Spleen (tissue), 11 donors: ENCODE data around the gene LRRC3. TPM values are rescaled to one million over a fixed set of nuclear protein-coding genes. Genes with fewer than 3 reads are reported as not detected.

ENCODE experiments used
- DNase-seq: peaks from one replicate; pipeline ENCODE4 v3.0.0-alpha.2; 2020
- H3K27ac ChIP-seq, 8 donors: fragments of 200-600 bp; sonication (generic) in 7 of 8; 1 replicate in 4 of 8; 2 replicates in 4 of 8; pipeline versions ENCODE4 v1.5.0 to v1.8.0; 2016 to 2021; ENCODE audit warnings: inconsistent platforms in 4 of 8, mild to moderate bottlenecking in 4 of 8, moderate library complexity in 1 of 8
- H3K27me3 ChIP-seq, 7 donors: fragments of 200-600 bp; sonication (generic) in 6 of 7; replicated peaks in 1 of 7; 1 replicate in 4 of 7; 2 replicates in 3 of 7; pipeline versions ENCODE4 v1.5.0 to v1.8.0; 2016 to 2021; ENCODE audit warnings: inconsistent platforms in 3 of 7, mild to moderate bottlenecking in 1 of 7
- H3K36me3 ChIP-seq, 6 donors: fragments of 200-600 bp; sonication (generic) in 5 of 6; 1 replicate in 4 of 6; 2 replicates in 2 of 6; pipeline versions ENCODE4 v1.5.0 to v1.8.0; 2016 to 2021; ENCODE audit warnings: inconsistent platforms in 2 of 6
- H3K4me1 ChIP-seq, 6 donors: fragments of 200-600 bp; sonication (generic) in 5 of 6; 1 replicate in 3 of 6; 2 replicates in 3 of 6; pipeline versions ENCODE4 v1.5.0 to v1.8.0; 2016 to 2021; ENCODE audit warnings: inconsistent platforms in 3 of 6
- H3K4me3 ChIP-seq, 8 donors: fragments of 200-600 bp; sonication (generic) in 7 of 8; 1 replicate in 4 of 8; 2 replicates in 4 of 8; pipeline versions ENCODE4 v1.5.0 to v1.8.0; 2016 to 2021; ENCODE audit warnings: inconsistent platforms in 4 of 8, mild to moderate bottlenecking in 4 of 8, moderate library complexity in 2 of 8
- H3K9me3 ChIP-seq, 8 donors: fragments of 200-600 bp; sonication (generic) in 7 of 8; 1 replicate in 4 of 8; 2 replicates in 4 of 8; pipeline versions ENCODE4 v1.5.0 to v1.8.0; 2016 to 2021; ENCODE audit warnings: inconsistent platforms in 4 of 8
- CTCF ChIP-seq, 11 experiments: fragments of 200-600 bp in 7 of 11; fragments of 450-650 bp in 4 of 11; sonication (generic) in 4 of 11; IDR thresholded peaks in 8 of 11; conservative IDR thresholded peaks in 3 of 11; 1 replicate in 7 of 11; 2 replicates in 4 of 11; pipeline versions ENCODE4 v1.4.0 to v1.8.0; 2016 to 2021; ENCODE audit warnings: antibody characterized with exemption in 11 of 11, inconsistent platforms in 4 of 11, mild to moderate bottlenecking in 1 of 11
- POLR2A ChIP-seq, 3 donors: fragments of 450-650 bp; IDR thresholded peaks; one replicate each; pipeline ENCODE4 v1.5.1; 2017; ENCODE audit warnings: antibody characterized with exemption in 3 of 3, mild to moderate bottlenecking in 1 of 3
- POLR2AphosphoS5 ChIP-seq, 3 donors: sonication (generic); formaldehyde crosslinking; IDR thresholded peaks; one replicate each; pipeline ENCODE4 v1.5.1; 2017; ENCODE audit warnings: antibody characterized with exemption in 3 of 3
- WGBS, 5 donors: extraction: QIAGEN DNeasy Blood & Tissue Kit in 3 of 5; methylation state at CpG; one replicate each; pipeline versions ENCODE4 v1.1.5 to v1.1.7; 2013 to 2018; 5-methylcytosine and 5-hydroxymethylcytosine counted together
- intact Hi-C: fragments of 100-400 bp; cut with DNase I; formaldehyde crosslinking; loops from one replicate; pipeline ENCODE4 v1.15.0; 2023; ENCODE audit warnings: low total_unique reads
- polyA plus RNA-seq, 3 donors: library from polyadenylated mRNA; stranded (reverse); fragments of 200-250 nt; gene quantifications; one replicate each; pipeline ENCODE4 v1.2.1, GENCODE V29; 2013
- total RNA-seq, 7 donors: library from RNA; depleted of rRNA in 3 of 7; stranded (reverse); fragments of >200 nt in 3 of 7; fragmentation: NEBNext Ultra II Directional in 4 of 7; extraction: Animal tissue kit (Norgen Biotek cat#: 25700) in 4 of 7; gene quantifications; one replicate each; pipeline versions ENCODE4 v1.1.0 to v1.2.1, GENCODE V29; 2016 to 2021
- donor health status: healthy with polysubstance abuse.
- donor health status: DM: no; HTN: no; CAD: no; lungs with moderate emphysema.
- donor health status: DM: no; HTN: no; CAD: no.
- donor health status: Bipolar disorder and iron deficiency.
- donor health status: healthy.
- donor health status: DM: no; HTN: no; CAD: no.
- donor health status: DM: yes; HTN: yes; CAD: no.

LRRC3 gene
- total and polyA plus RNA-seq, 10 donors: 0.24 to 4.9 (median 2.5) TPM

DNA sequence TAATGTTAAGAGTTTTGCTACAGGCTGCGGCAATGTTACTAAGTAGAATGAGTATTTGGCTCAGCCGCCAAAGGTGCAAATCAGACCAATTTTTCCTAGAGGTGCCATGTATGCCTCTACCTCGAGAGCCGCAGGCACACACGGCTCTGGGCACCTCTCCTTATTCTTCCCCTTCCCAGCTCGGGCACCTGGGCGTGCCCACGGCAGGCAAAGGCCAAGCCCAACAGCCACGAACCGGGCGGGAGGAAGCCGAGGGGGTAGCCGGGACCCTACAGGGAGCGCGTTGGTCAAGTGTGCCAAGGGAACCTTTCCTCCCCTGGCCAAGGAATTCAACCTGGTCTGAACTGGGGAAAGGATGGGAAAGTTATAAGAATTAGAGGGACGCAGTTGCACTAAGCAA, 31.0 kb downstream of the LRRC3 start:
- 72 to 85% (median 81%) methylated on average over 14 to 16 of the region's 16 CpGs for WGBS, 5 donors
- intact Hi-C loops: no loop called here
- DNase-seq: peak; percentile 68
- peaks cover 0 to 8% (median 5%) of the 10 kb centered on the region in 8 donors for H3K9me3 ChIP-seq
- H3K36me3 ChIP-seq: no peaks in the 10 kb centered on the region
- no peak overlapping the region for H3K27ac ChIP-seq
- H3K4me3 ChIP-seq: peak overlapping the region in 3 of 8 donors; percentile 13 to 54 (median 48)
- H3K4me1 ChIP-seq: no peaks in the 10 kb centered on the region
- TF ChIP-seq POLR2AphosphoS5 (IDR thresholded peaks at IDR 0.05) (no peak), CTCF (IDR thresholded peaks at IDR 0.05 in 8 of 11, conservative IDR thresholded peaks at IDR 0.05 in 3 of 11) (no peak), POLR2A (IDR thresholded peaks at IDR 0.05) (no peak)
- H3K27me3 ChIP-seq: peaks cover 0 to 13% (median 0%) of the 10 kb centered on the region in 7 donors

DNA sequence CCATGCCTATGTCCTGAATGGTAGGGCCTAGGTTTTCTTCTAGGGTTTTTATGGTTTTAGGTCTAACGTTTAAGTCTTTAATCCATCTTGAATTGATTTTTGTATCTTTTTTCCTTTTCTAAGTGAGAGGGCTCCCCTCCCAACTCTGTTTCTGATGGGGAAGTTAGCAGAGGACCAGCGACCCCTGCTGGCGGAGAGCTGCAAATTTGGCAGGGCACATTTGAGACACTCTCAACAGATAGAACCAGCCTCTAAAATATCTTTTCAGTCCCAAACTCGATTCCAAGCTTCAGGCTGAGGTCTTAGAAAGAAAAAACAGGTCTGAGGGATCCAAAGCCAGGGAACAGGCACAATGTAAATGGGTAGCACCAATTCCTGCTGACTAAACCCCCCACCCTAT, 32.5 kb downstream of the LRRC3 start:
- 26 to 41% (median 33%) methylated on average over 4 of the region's 4 CpGs for WGBS, 5 donors
- intact Hi-C loops: no loop called here
- Histone ChIP-seq H3K27me3 (peaks cover 0 to 13% (median 0%) of the 10 kb centered on the region in 7 donors), H3K27ac (no peak overlapping the region), H3K9me3 (peaks cover 0 to 22% (median 14%) of the 10 kb centered on the region in 8 donors), H3K36me3 (no peaks in the 10 kb centered on the region), H3K4me3 (no peak overlapping the region), H3K4me1 (no peaks in the 10 kb centered on the region)
- peak; percentile 58 for DNase-seq
- peak in 6 of 11 experiments; percentile 23 to 53 (median 38) for TF ChIP-seq CTCF (IDR thresholded peaks at IDR 0.05 in 8 of 11, conservative IDR thresholded peaks at IDR 0.05 in 3 of 11)
- TF ChIP-seq POLR2AphosphoS5 (IDR thresholded peaks at IDR 0.05): no peak
- TF ChIP-seq POLR2A (IDR thresholded peaks at IDR 0.05): no peak

DNA sequence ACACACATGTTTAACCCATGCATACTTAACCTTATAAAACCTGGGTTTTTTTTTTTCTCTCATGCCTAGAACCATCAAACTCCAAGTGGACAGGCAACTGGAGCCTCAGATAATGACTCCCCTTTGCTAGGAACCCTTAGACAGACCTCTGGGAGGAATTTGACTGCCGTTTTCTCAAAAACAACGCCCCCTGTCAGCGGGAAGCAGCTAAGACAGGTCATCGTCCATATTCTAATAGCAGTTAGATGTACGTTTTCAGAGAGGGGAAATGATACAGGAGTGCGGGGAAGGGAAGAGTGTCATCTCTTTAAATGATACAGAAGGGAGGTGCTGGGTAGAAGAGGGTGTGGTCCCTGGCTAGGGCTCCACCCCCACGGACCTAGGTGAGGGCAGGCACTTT, 34.7 kb downstream of the LRRC3 start:
- H3K9me3 ChIP-seq: peaks cover 0 to 34% (median 26%) of the 10 kb centered on the region in 8 donors
- H3K4me3 ChIP-seq: no peak overlapping the region
- H3K4me1 ChIP-seq: peaks cover 0 to 5% (median 0%) of the 10 kb centered on the region in 6 donors
- no peak overlapping the region for H3K27ac ChIP-seq
- H3K36me3 ChIP-seq: no peaks in the 10 kb centered on the region
- DNase-seq: peak; percentile 15
- intact Hi-C loops: no loop called here
- H3K27me3 ChIP-seq: peaks cover 0 to 16% (median 0%) of the 10 kb centered on the region in 7 donors
- 30 to 48% (median 33%) methylated on average over 7 of the region's 7 CpGs for WGBS, 5 donors
- TF ChIP-seq POLR2A (IDR thresholded peaks at IDR 0.05) (no peak), POLR2AphosphoS5 (IDR thresholded peaks at IDR 0.05) (no peak), CTCF (IDR thresholded peaks at IDR 0.05 in 8 of 11, conservative IDR thresholded peaks at IDR 0.05 in 3 of 11) (no peak)

GRCh38 chr21:44490405-44490804, 35.1 kb downstream of the LRRC3 start:
- intact Hi-C loops: no loop called here
- WGBS, 5 donors: 91 to 97% (median 96%) methylated on average over 19 of the region's 19 CpGs

More at GRCh38 chr21:44490405-44490804, 35.1 kb downstream of the LRRC3 start:
- DNase-seq: peak; percentile 62
- H3K4me1 ChIP-seq: peaks cover 0 to 9% (median 0%) of the 10 kb centered on the region in 6 donors
- H3K36me3 ChIP-seq: no peaks in the 10 kb centered on the region
- peaks cover 0 to 16% (median 0%) of the 10 kb centered on the region in 7 donors for H3K27me3 ChIP-seq
- TF ChIP-seq POLR2A (IDR thresholded peaks at IDR 0.05): no peak
- no peak for TF ChIP-seq POLR2AphosphoS5 (IDR thresholded peaks at IDR 0.05)
- no peak for TF ChIP-seq CTCF (IDR thresholded peaks at IDR 0.05 in 8 of 11, conservative IDR thresholded peaks at IDR 0.05 in 3 of 11)
- H3K4me3 ChIP-seq: no peak overlapping the region
- H3K27ac ChIP-seq: no peak overlapping the region
- H3K9me3 ChIP-seq: peaks cover 0 to 34% (median 26%) of the 10 kb centered on the region in 8 donors
